ENCODE measurements around the gene MED9. TPM values are rescaled to one million over a fixed set of nuclear protein-coding genes. Genes with fewer than 3 reads are reported as not detected.

Gene MED9
- total RNA-seq, 1 experiment from 2014 or later = 20.4 TPM

- CTCF ChIA-PET = no interaction called here
- Histone ChIP-seq H3K27ac (ENCODE audit: low read depth, low read length, poor library complexity, severe bottlenecking) (no peak overlapping the region), H3K9me3 (ENCODE audit: low read depth, low read length, poor library complexity, severe bottlenecking) (no peaks in the 10 kb centered on the region), H3K4me1 (ENCODE audit: insufficient read depth, low read length, poor library complexity, severe bottlenecking) (no peaks in the 10 kb centered on the region), H3K4me3 (ENCODE audit: low read depth, low read length, poor library complexity, severe bottlenecking) (no peak overlapping the region), H3K27me3 (replicated peaks; ENCODE audit: insufficient read depth, low read depth, low read length, poor library complexity) (no peaks in the 10 kb centered on the region), H3K36me3 (ENCODE audit: insufficient read depth, low read length, poor library complexity, severe bottlenecking) (no peaks in the 10 kb centered on the region)
- POLR2A ChIA-PET (ENCODE audit: low non-redundant PET) = no interaction called here
- no TSS peak for BruUV-seq (replicated peaks)
- intact Hi-C loops (cut with micrococcal nuclease; ENCODE audit: unreplicated experiment) = no loop called here
- TF ChIP-seq CTCF (conservative IDR thresholded peaks at IDR 0.05; ENCODE audit: low read depth, low read length) (no peak), EZH2 (IDR thresholded peaks at IDR 0.05; ENCODE audit: borderline replicate concordance, low read depth, low read length, poor library complexity, severe bottlenecking) (no peak)
- DNase-seq (ENCODE audit: low spot score) = no peak
These were observed 35.7 kb upstream of the MED9 start for GRCh38 chr17:17440938-17441675.

DNA sequence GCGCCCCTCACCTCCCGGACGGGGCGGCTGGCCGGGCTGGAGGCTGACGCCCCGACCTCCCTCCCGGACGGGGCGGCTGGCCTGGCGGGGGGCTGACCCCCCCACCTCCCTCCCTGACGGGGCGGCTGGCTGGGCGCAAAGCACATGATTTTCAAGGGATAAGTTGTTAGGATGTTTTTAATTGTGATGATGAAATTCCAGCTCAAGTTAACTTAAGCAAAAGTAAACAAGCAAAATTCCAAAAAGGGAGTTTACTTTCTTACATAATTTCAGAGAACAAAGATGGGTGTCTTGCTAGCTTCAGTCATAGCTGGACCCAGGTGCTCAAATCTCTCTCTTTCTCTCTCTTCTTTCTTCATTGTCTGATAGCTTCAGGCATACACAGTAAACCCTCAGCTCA lies 33.6 kb upstream of the MED9 start:
- no peak for TF ChIP-seq CTCF (conservative IDR thresholded peaks at IDR 0.05; ENCODE audit: low read depth, low read length)
- no peak for TF ChIP-seq EZH2 (IDR thresholded peaks at IDR 0.05; ENCODE audit: borderline replicate concordance, low read depth, low read length, poor library complexity, severe bottlenecking)
- H3K4me1 ChIP-seq (ENCODE audit: insufficient read depth, low read length, poor library complexity, severe bottlenecking) = no peaks in the 10 kb centered on the region
- BruUV-seq (replicated peaks) = no TSS peak
- no peaks in the 10 kb centered on the region for H3K9me3 ChIP-seq (ENCODE audit: low read depth, low read length, poor library complexity, severe bottlenecking)
- H3K4me3 ChIP-seq (ENCODE audit: low read depth, low read length, poor library complexity, severe bottlenecking) = no peak overlapping the region
- no peak overlapping the region for H3K27ac ChIP-seq (ENCODE audit: low read depth, low read length, poor library complexity, severe bottlenecking)
- CTCF ChIA-PET = no interaction called here
- DNase-seq (ENCODE audit: low spot score) = no peak
- H3K27me3 ChIP-seq (replicated peaks; ENCODE audit: insufficient read depth, low read depth, low read length, poor library complexity) = no peaks in the 10 kb centered on the region
- intact Hi-C loops (cut with micrococcal nuclease; ENCODE audit: unreplicated experiment) = no loop called here
- POLR2A ChIA-PET (ENCODE audit: low non-redundant PET) = no interaction called here
- no peaks in the 10 kb centered on the region for H3K36me3 ChIP-seq (ENCODE audit: insufficient read depth, low read length, poor library complexity, severe bottlenecking)

- Histone ChIP-seq H3K27ac (ENCODE audit: low read depth, low read length, poor library complexity, severe bottlenecking) (no peak overlapping the region), H3K9me3 (ENCODE audit: low read depth, low read length, poor library complexity, severe bottlenecking) (no peaks in the 10 kb centered on the region), H3K4me3 (ENCODE audit: low read depth, low read length, poor library complexity, severe bottlenecking) (no peak overlapping the region), H3K36me3 (ENCODE audit: insufficient read depth, low read length, poor library complexity, severe bottlenecking) (no peaks in the 10 kb centered on the region), H3K27me3 (replicated peaks; ENCODE audit: insufficient read depth, low read depth, low read length, poor library complexity) (no peaks in the 10 kb centered on the region), H3K4me1 (ENCODE audit: insufficient read depth, low read length, poor library complexity, severe bottlenecking) (no peaks in the 10 kb centered on the region)
- ChIA-PET CTCF (interaction anchor here (0.6 kb wide), 1 partner anchor 194 kb away, joined by 3 read pairs; no protein-coding TSS in a partner anchor), POLR2A (ENCODE audit: low non-redundant PET) (no interaction called here)
- no peak for DNase-seq (ENCODE audit: low spot score)
- BruUV-seq (replicated peaks) = no TSS peak
- TF ChIP-seq EZH2 (IDR thresholded peaks at IDR 0.05; ENCODE audit: borderline replicate concordance, low read depth, low read length, poor library complexity, severe bottlenecking) = no peak
- TF ChIP-seq CTCF (conservative IDR thresholded peaks at IDR 0.05; ENCODE audit: low read depth, low read length) = no peak
- intact Hi-C loops (cut with micrococcal nuclease; ENCODE audit: unreplicated experiment) = no loop called here
These were observed 31.4 kb upstream of the MED9 start for GRCh38 chr17:17445296-17445924.
